H9 (cell line): ENCODE results near the gene DFFB. TPM values are rescaled to one million over a fixed set of nuclear protein-coding genes. Genes with fewer than 3 reads are reported as not detected.

ENCODE experiments used
- DNase-seq: peaks from one replicate; pipeline ENCODE4 v3.0.0-alpha.2; 2017
- H2AFZ ChIP-seq: one replicate; pipeline ENCODE4 v1.6.1; 2013; ENCODE audit warnings: mild to moderate bottlenecking, low read length, control low read depth, moderate library complexity
- H2AK5ac ChIP-seq: 2 replicates; pipeline ENCODE4 v1.6.1; 2013; ENCODE audit warnings: low read length, control low read depth, mixed read lengths; ENCODE audit not compliant: insufficient read length
- H2BK120ac ChIP-seq: one replicate; pipeline ENCODE4 v1.6.1; 2013; ENCODE audit warnings: low read depth, mild to moderate bottlenecking, low read length, control low read depth, inconsistent platforms; ENCODE audit not compliant: poor library complexity, severe bottlenecking
- H2BK12ac ChIP-seq: 2 replicates; pipeline ENCODE4 v1.6.1; 2013; ENCODE audit warnings: low read length, control low read depth, mixed read lengths, low read depth; ENCODE audit not compliant: insufficient read length
- H2BK15ac ChIP-seq: 2 replicates; pipeline ENCODE4 v1.6.1; 2013; ENCODE audit warnings: low read depth, low read length, control low read depth
- H2BK20ac ChIP-seq: one replicate; pipeline ENCODE4 v1.6.1; 2013; ENCODE audit warnings: low read depth, mild to moderate bottlenecking, low read length, control low read depth, inconsistent platforms; ENCODE audit not compliant: poor library complexity, severe bottlenecking
- H2BK5ac ChIP-seq: 2 replicates; pipeline ENCODE4 v1.6.1; 2013; ENCODE audit warnings: low read length, control low read depth, mixed read lengths; ENCODE audit not compliant: insufficient read length
- H3K14ac ChIP-seq: 2 replicates; pipeline ENCODE4 v1.6.1; 2013; ENCODE audit warnings: low read length, control low read depth; ENCODE audit not compliant: insufficient read depth
- H3K18ac ChIP-seq: 2 replicates; pipeline ENCODE4 v1.6.1; 2013; ENCODE audit warnings: low read depth, mild to moderate bottlenecking, mixed read lengths, low read length, control low read depth; ENCODE audit not compliant: insufficient read length
- H3K23ac ChIP-seq: 2 replicates; pipeline ENCODE4 v1.6.1; 2013; ENCODE audit warnings: low read length, control low read depth, mixed read lengths, low read depth; ENCODE audit not compliant: insufficient read length
- H3K23me2 ChIP-seq: 2 replicates; pipeline ENCODE4 v1.6.1; 2013; ENCODE audit warnings: low read depth, mild to moderate bottlenecking, mixed read lengths, low read length, control low read depth; ENCODE audit not compliant: insufficient read length, poor library complexity, severe bottlenecking
- H3K27ac ChIP-seq: 2 replicates; pipeline ENCODE4 v1.5.1; 2013; ENCODE audit warnings: low read length, control low read depth, mixed read lengths, low read depth; ENCODE audit not compliant: insufficient read length
- H3K27me3 ChIP-seq: 2 replicates; pipeline ENCODE4 v1.6.1; 2013; ENCODE audit warnings: low read length, control low read depth, inconsistent platforms; ENCODE audit not compliant: insufficient read depth
- H3K4ac ChIP-seq: 2 replicates; pipeline ENCODE4 v1.6.1; 2013; ENCODE audit warnings: low read depth, mild to moderate bottlenecking, control low read depth, inconsistent platforms, low read length, moderate library complexity
- H3K4me1 ChIP-seq: 2 replicates; pipeline ENCODE4 v1.6.1; 2013; ENCODE audit warnings: low read length, control low read depth, inconsistent platforms; ENCODE audit not compliant: insufficient read depth
- H3K4me2 ChIP-seq: 2 replicates; pipeline ENCODE4 v1.6.1; 2013; ENCODE audit warnings: low read length, control low read depth, mixed read lengths; ENCODE audit not compliant: insufficient read length, insufficient read depth
- H3K56ac ChIP-seq: 2 replicates; pipeline ENCODE4 v1.6.1; 2013; ENCODE audit warnings: low read depth, mild to moderate bottlenecking, mixed read lengths, low read length, control low read depth; ENCODE audit not compliant: insufficient read length
- H3K79me1 ChIP-seq: 2 replicates; pipeline ENCODE4 v1.6.1; 2013; ENCODE audit warnings: low read depth, mild to moderate bottlenecking, moderate library complexity, low read length, control low read depth, inconsistent platforms; ENCODE audit not compliant: insufficient read depth, poor library complexity, severe bottlenecking
- H3K79me2 ChIP-seq: 2 replicates; pipeline ENCODE4 v1.6.1; 2013; ENCODE audit warnings: low read length, control low read depth, inconsistent platforms; ENCODE audit not compliant: insufficient read depth
- H3K9ac ChIP-seq: 2 replicates; pipeline ENCODE4 v1.6.1; 2013; ENCODE audit warnings: low read length, control low read depth, mixed read lengths; ENCODE audit not compliant: insufficient read length; ENCODE audit errors: extremely low read depth
- H3K9me3 ChIP-seq: one replicate; pipeline ENCODE4 v1.6.1; 2013; ENCODE audit warnings: low read depth, low read length, inconsistent platforms; ENCODE audit not compliant: control insufficient read depth
- H3T11ph ChIP-seq: one replicate; pipeline ENCODE4 v1.6.1; 2013; ENCODE audit warnings: mild to moderate bottlenecking, low read length, control low read depth, inconsistent platforms
- H4K20me1 ChIP-seq: one replicate; pipeline ENCODE4 v1.6.1; 2013; ENCODE audit not compliant: control insufficient read depth, insufficient read length, insufficient read depth
- H4K5ac ChIP-seq: 2 replicates; pipeline ENCODE4 v1.6.1; 2013; ENCODE audit warnings: low read depth, mild to moderate bottlenecking, mixed read lengths, low read length, control low read depth; ENCODE audit not compliant: insufficient read length
- H4K8ac ChIP-seq: replicated peaks from 2 replicates; pipeline ENCODE4 v1.6.1; 2013; ENCODE audit warnings: low read length, control low read depth, mixed read lengths, low read depth; ENCODE audit not compliant: insufficient read length
- H4K91ac ChIP-seq: 2 replicates; pipeline ENCODE4 v1.6.1; 2013; ENCODE audit warnings: low read depth, mild to moderate bottlenecking, moderate library complexity, mixed read lengths, low read length, control low read depth; ENCODE audit not compliant: insufficient read length
- H3K27ac Mint-ChIP-seq, 3 experiments: 2 replicates in 2 of 3; 3 replicates in 1 of 3; pipeline ENCODE4 v1.8.0; 2020 to 2021; ENCODE audit warnings: mixed read lengths in 3 of 3, mild to moderate bottlenecking in 1 of 3, moderate library complexity in 1 of 3
- H3K27me3 Mint-ChIP-seq: 2 replicates; pipeline ENCODE4 v1.8.0; 2021; ENCODE audit warnings: low read depth, mild to moderate bottlenecking, moderate library complexity, mixed read lengths
- H3K36me3 Mint-ChIP-seq, 3 experiments: 2 replicates in 2 of 3; 3 replicates in 1 of 3; pipeline ENCODE4 v1.8.0; 2020 to 2021; ENCODE audit warnings: low read depth in 3 of 3, mixed read lengths in 3 of 3; ENCODE audit not compliant: insufficient read depth in 1 of 3
- H3K4me1 Mint-ChIP-seq, 2 experiments: 2 replicates each; pipeline ENCODE4 v1.8.0; 2020; ENCODE audit warnings: mixed read lengths in 2 of 2
- H3K4me3 Mint-ChIP-seq, 2 experiments: 2 replicates in 1 of 2; 3 replicates in 1 of 2; pipeline ENCODE4 v1.8.0; 2020 to 2021; ENCODE audit warnings: mild to moderate bottlenecking in 2 of 2, mixed read lengths in 2 of 2, moderate library complexity in 1 of 2
- H3K9me3 Mint-ChIP-seq, 2 experiments: 2 replicates in 1 of 2; 3 replicates in 1 of 2; pipeline ENCODE4 v1.8.0; 2020; ENCODE audit warnings: mild to moderate bottlenecking in 2 of 2, mixed read lengths in 2 of 2, moderate library complexity in 1 of 2
- WGBS: extraction: QIAGEN DNeasy Blood & Tissue Kit; methylation state at CpG from one replicate; pipeline ENCODE4 v1.1.7; 2013; ENCODE audit warnings: missing lambda C conversion rate, low lambda C conversion rate, mixed read lengths; ENCODE audit not compliant: insufficient read length; ENCODE audit errors: extremely low coverage; 5-methylcytosine and 5-hydroxymethylcytosine counted together
- total RNA-seq: library from RNA; stranded (reverse); gene quantifications from 2 replicates; pipeline ENCODE4 v1.2.1, GENCODE V29; 2021
- TF ChIP-seq, protein P1 (sequence below): fragments of 200-600 bp; sonication (generic); conservative IDR thresholded peaks from 3 replicates; pipeline ENCODE4 v1.8.0; 2021; ENCODE audit warnings: antibody characterized with exemption, mild to moderate bottlenecking

The DFFB gene
- total RNA-seq, 1 experiment from 2014 or later: 9.7 TPM

DNA sequence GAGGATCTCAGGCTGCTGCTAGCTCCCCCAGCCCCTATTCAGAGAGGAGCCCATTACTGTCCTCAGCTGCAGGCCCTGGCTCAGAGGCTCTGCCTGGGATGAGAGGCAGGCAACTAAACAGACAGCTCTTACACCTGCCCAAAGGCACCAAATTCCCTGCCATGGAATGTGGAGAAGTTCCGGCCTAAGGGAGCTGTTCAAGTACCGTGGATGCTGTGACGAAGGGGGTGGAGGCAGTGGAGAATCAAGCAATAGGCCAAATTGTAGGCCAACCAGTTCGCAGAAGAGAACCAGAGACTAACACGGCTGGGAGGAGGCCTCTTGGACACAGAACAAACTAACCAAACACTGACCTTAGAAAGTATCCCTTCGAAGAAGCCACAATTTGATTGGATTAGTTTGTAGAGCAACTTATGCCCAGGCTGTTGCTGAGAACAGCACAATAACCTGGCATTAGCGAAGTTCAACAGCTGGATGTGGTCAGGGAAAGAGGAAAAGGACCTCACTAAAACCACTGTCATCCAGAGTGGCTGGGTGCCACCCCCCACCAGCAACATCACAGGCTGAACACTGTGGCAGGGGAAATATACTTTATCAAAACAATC lies 39.2 kb downstream of the DFFB start:
- no peak overlapping the region for H3K4ac ChIP-seq
- H3K79me1 ChIP-seq: peaks cover 16% of the 10 kb centered on the region
- H3T11ph ChIP-seq: no peak overlapping the region
- no peak overlapping the region for H3K4me3 Mint-ChIP-seq
- H4K20me1 ChIP-seq: no peaks in the 10 kb centered on the region
- H3K18ac ChIP-seq: no peak overlapping the region
- no peak overlapping the region for H2AFZ ChIP-seq
- no peak for DNase-seq
- H3K27ac ChIP-seq: no peak overlapping the region
- H3K23ac ChIP-seq: no peak overlapping the region
- H4K91ac ChIP-seq: no peak overlapping the region
- no peaks in the 10 kb centered on the region for H3K27me3 ChIP-seq
- no peaks in the 10 kb centered on the region for H3K9me3 ChIP-seq
- H2BK20ac ChIP-seq: no peak overlapping the region
- peaks cover 14 to 15% of the 10 kb centered on the region in 2 experiments for H3K9me3 Mint-ChIP-seq
- no peak overlapping the region for H2AK5ac ChIP-seq
- WGBS: no CpG with 5 or more reads among the region's 7 CpGs
- peaks cover 7% of the 10 kb centered on the region for H3K23me2 ChIP-seq
- no peak overlapping the region for H3K4me2 ChIP-seq
- no peak overlapping the region for H4K8ac ChIP-seq
- H3K27me3 Mint-ChIP-seq: no peaks in the 10 kb centered on the region
- H3K4me1 ChIP-seq: no peaks in the 10 kb centered on the region
- H3K56ac ChIP-seq: no peak overlapping the region
- peaks cover 16 to 35% (median 19%) of the 10 kb centered on the region in 3 experiments for H3K36me3 Mint-ChIP-seq
- no peak overlapping the region; a peak in 2 of 7 replicates for H3K27ac Mint-ChIP-seq
- no peak overlapping the region for H2BK15ac ChIP-seq
- no peak overlapping the region for H2BK5ac ChIP-seq
- H3K9ac ChIP-seq: no peak overlapping the region
- no peak overlapping the region for H3K14ac ChIP-seq
- peaks cover 34% of the 10 kb centered on the region; the same call in 1 of the 2 replicates for H3K79me2 ChIP-seq
- no peak overlapping the region for H2BK12ac ChIP-seq
- TF ChIP-seq, protein P1, sequence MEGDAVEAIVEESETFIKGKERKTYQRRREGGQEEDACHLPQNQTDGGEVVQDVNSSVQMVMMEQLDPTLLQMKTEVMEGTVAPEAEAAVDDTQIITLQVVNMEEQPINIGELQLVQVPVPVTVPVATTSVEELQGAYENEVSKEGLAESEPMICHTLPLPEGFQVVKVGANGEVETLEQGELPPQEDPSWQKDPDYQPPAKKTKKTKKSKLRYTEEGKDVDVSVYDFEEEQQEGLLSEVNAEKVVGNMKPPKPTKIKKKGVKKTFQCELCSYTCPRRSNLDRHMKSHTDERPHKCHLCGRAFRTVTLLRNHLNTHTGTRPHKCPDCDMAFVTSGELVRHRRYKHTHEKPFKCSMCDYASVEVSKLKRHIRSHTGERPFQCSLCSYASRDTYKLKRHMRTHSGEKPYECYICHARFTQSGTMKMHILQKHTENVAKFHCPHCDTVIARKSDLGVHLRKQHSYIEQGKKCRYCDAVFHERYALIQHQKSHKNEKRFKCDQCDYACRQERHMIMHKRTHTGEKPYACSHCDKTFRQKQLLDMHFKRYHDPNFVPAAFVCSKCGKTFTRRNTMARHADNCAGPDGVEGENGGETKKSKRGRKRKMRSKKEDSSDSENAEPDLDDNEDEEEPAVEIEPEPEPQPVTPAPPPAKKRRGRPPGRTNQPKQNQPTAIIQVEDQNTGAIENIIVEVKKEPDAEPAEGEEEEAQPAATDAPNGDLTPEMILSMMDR: no peak
- H3K4me1 Mint-ChIP-seq: peaks cover 5 to 18% of the 10 kb centered on the region in 2 experiments
- H4K5ac ChIP-seq: no peak overlapping the region
- H2BK120ac ChIP-seq: no peak overlapping the region
